K562 (cell line): ENCODE measurements around the gene GADD45GIP1. TPM values are rescaled to one million over a fixed set of nuclear protein-coding genes. Genes with fewer than 3 reads are reported as not detected.

Source experiments
- CCAR2 ChIP-seq: fragments of 200-400 bp; formaldehyde crosslinking; IDR thresholded peaks from 2 replicates; pipeline ENCODE4 v1.6.1; 2017; ENCODE audit warnings: mild to moderate bottlenecking, low read depth, low read length
- FIP1L1 ChIP-seq: fragments of 200-400 bp; formaldehyde crosslinking; IDR thresholded peaks from 2 replicates; pipeline ENCODE4 v1.6.1; 2018; ENCODE audit warnings: mild to moderate bottlenecking, low read depth, low read length; ENCODE audit not compliant: poor library complexity, severe bottlenecking
- HNRNPK ChIP-seq: fragments of 200-400 bp; formaldehyde crosslinking; IDR thresholded peaks from one replicate; pipeline ENCODE4 v1.6.1; 2018; ENCODE audit warnings: mild to moderate bottlenecking, low read depth, low read length; ENCODE audit not compliant: poor library complexity, severe bottlenecking
- MIER1 ChIP-seq: fragments of 450-650 bp; IDR thresholded peaks from 2 replicates; pipeline ENCODE4 v1.6.1; 2016; ENCODE audit warnings: antibody characterized with exemption, mild to moderate bottlenecking, low read depth
- POLR2AphosphoS5 ChIP-seq: IDR thresholded peaks from 2 replicates; pipeline ENCODE4 v1.6.1; 2011; ENCODE audit warnings: mild to moderate bottlenecking, low read depth, low read length, moderate library complexity; ENCODE audit not compliant: control insufficient read depth, insufficient read depth
- TCF7 ChIP-seq: sonication (generic); IDR thresholded peaks from 2 replicates; pipeline ENCODE4 v1.6.1; 2016; ENCODE audit warnings: antibody characterized with exemption, borderline replicate concordance
- UBTF ChIP-seq, 2 experiments: IDR thresholded peaks; 2 replicates each; pipeline ENCODE4 v1.6.1; 2012; ENCODE audit warnings: improper control_type of control experiment in 2 of 2, low read depth in 2 of 2, low read length in 2 of 2, borderline replicate concordance in 1 of 2
- USF2 ChIP-seq: sonication (generic); formaldehyde crosslinking; IDR thresholded peaks from 2 replicates; pipeline ENCODE4 v1.5.0; 2020; ENCODE audit warnings: missing genetic modification reagents
- ZNF668 ChIP-seq: fragments of 250-450 bp; sonication (Bioruptor Pico); IDR thresholded peaks from 2 replicates; pipeline ENCODE4 v1.8.0; 2022; ENCODE audit warnings: mild to moderate bottlenecking, inconsistent platforms
- polyA plus RNA-seq, 8 experiments: library from polyadenylated mRNA; depleted of rRNA in 4 of 8; stranded (reverse) in 5 of 8; unstranded in 3 of 8; fragments of >200 nt; fragmentation: Nextera tagmentation in 2 of 8; fragmentation: Illumina TruSeq in 1 of 8; extraction: Ambion mirVana in 2 of 8; extraction: Trizol in 1 of 8; gene quantifications; 2 replicates each; pipeline versions ENCODE4 v1.2.1 to v1.2.3, GENCODE V29; 2011 to 2014; ENCODE audit warnings: inconsistent platforms in 1 of 8, missing spikeins in 1 of 8
- total RNA-seq, 7 experiments: library from RNA; depleted of rRNA in 6 of 7; stranded (reverse); fragments of >200 nt in 6 of 7; fragmentation: Illumina TruSeq in 2 of 7; extraction: Trizol in 2 of 7; gene quantifications; 2 replicates each; pipeline versions ENCODE4 v1.2.1 to v1.2.3, GENCODE V29; 2011 to 2021; ENCODE audit warnings: low replicate concordance in 1 of 7
- TF ChIP-seq, protein P1 (sequence below): sonication (generic); formaldehyde crosslinking; IDR thresholded peaks from 2 replicates; pipeline ENCODE4 v1.8.0; 2022; ENCODE audit warnings: mild to moderate bottlenecking, missing genetic modification reagents
- TF ChIP-seq, protein P2 (sequence below): fragments of 450-650 bp; IDR thresholded peaks from 2 replicates; pipeline ENCODE4 v1.7.1; 2018; ENCODE audit warnings: mild to moderate bottlenecking, low read depth; ENCODE audit not compliant: partially characterized antibody

Gene GADD45GIP1
- total and polyA plus RNA-seq, 9 of the 15 experiments (the other 6 are each of a cell fraction or from before 2014, with no cell fraction given): 5.1 to 161 (median 29.2) TPM

- TF ChIP-seq UBTF (IDR thresholded peaks at IDR 0.05; ENCODE audit: borderline replicate concordance in 1 of 2, low read depth in 2 of 2, low read length in 2 of 2): 0 out of 4 replicates have a peak, but pooled peaks of 1 of the 2 experiments have one; percentile 49
- TF ChIP-seq TCF7: no peak; the same call in 1 of the 2 replicates
- no peak for TF ChIP-seq CCAR2
- TF ChIP-seq, protein P1, sequence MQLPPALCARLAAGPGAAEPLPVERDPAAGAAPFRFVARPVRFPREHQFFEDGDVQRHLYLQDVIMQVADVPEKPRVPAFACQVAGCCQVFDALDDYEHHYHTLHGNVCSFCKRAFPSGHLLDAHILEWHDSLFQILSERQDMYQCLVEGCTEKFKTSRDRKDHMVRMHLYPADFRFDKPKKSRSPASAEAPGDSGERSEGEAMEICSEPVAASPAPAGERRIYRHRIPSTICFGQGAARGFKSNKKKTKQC: peak; percentile 25; the same call in 1 of the 2 replicates
- peak; percentile 89 for TF ChIP-seq POLR2AphosphoS5
- TF ChIP-seq, protein P2, sequence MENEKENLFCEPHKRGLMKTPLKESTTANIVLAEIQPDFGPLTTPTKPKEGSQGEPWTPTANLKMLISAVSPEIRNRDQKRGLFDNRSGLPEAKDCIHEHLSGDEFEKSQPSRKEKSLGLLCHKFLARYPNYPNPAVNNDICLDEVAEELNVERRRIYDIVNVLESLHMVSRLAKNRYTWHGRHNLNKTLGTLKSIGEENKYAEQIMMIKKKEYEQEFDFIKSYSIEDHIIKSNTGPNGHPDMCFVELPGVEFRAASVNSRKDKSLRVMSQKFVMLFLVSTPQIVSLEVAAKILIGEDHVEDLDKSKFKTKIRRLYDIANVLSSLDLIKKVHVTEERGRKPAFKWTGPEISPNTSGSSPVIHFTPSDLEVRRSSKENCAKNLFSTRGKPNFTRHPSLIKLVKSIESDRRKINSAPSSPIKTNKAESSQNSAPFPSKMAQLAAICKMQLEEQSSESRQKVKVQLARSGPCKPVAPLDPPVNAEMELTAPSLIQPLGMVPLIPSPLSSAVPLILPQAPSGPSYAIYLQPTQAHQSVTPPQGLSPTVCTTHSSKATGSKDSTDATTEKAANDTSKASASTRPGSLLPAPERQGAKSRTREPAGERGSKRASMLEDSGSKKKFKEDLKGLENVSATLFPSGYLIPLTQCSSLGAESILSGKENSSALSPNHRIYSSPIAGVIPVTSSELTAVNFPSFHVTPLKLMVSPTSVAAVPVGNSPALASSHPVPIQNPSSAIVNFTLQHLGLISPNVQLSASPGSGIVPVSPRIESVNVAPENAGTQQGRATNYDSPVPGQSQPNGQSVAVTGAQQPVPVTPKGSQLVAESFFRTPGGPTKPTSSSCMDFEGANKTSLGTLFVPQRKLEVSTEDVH: peak; percentile 55
- no peak for TF ChIP-seq HNRNPK
- no peak for TF ChIP-seq MIER1
- TF ChIP-seq ZNF668 (CRISPR knock-in tag): no peak
- TF ChIP-seq FIP1L1: no peak
- TF ChIP-seq USF2: peak; percentile 47; the same call in 1 of the 2 replicates
Measured at GRCh38 chr19:12933287-12934072, 23.5 kb downstream of the GADD45GIP1 start, which contains the start of gene FARSA (continued).
